ENCODE results near the gene SNRNP48. TPM values are rescaled to one million over a fixed set of nuclear protein-coding genes. Genes with fewer than 3 reads are reported as not detected.

Gene SNRNP48
- total RNA-seq, 3 donors from 2014 or later (not counting 1 experiment from before 2014, with no cell fraction given), result 12.3 to 17.0 (median 14.0) TPM

DNA sequence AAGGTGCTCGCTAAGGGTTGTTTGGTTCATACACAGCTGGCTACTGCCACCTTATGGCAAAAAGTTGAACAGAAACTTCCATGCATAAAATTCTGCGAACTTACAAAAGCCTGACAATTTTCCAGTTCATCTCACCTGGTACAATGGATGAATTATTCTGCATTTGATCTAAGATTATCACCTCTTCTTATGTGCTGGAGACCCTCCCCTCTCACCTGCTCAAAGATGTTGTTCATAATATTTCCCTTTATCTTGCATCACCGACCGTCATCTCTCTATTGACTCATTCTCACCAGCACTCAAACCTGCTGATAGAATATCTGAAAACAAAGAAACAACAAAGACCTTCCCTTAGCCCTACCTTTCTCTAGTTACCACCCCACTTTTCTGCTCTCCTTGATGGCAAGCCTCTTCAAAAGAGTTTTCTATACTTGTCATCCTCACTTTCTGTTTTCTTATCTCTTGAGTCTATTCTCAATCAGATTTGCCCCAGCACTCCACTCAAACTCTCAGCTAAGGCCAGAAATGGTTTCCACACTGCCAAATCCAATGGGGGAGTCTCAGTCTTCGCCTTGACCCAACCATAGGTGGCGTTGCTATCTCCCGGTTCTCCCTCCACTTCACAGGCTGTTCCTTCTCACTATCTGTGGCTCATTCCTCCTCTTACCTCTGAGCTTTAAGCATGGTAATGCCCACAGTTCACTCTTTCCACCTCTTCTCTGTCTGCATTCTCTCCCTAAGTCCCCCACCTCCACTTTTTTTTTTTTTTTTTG, 25.8 kb downstream of the SNRNP48 start:
- Mint-ChIP-seq H3K9me3 (no peaks in the 10 kb centered on the region), H3K27me3 (ENCODE audit: low read depth in 2 of 2) (no peaks in the 10 kb centered on the region), H3K36me3 (no peaks in the 10 kb centered on the region), H3K27ac (no peak overlapping the region), H3K4me3 (no peak overlapping the region), H3K4me1 (peaks cover 17 to 19% of the 10 kb centered on the region in 2 donors)
- WGBS (ENCODE audit: insufficient coverage), result 35% methylated on average over 7 of the region's 7 CpGs
- Histone ChIP-seq H3K9me3 (ENCODE audit: control insufficient read depth, insufficient read depth, low read length) (no peaks in the 10 kb centered on the region), H3K4me1 (ENCODE audit: control insufficient read depth, insufficient read depth, low read length) (peaks cover 6% of the 10 kb centered on the region), H3K36me3 (ENCODE audit: control insufficient read depth, insufficient read depth, low read length) (peaks cover 12% of the 10 kb centered on the region), H3K4me3 (ENCODE audit: low read length) (no peak overlapping the region), H3K27ac (ENCODE audit: low read length) (no peak overlapping the region), H3K27me3 (ENCODE audit: control insufficient read depth, insufficient read depth, low read length) (peaks cover 2% of the 10 kb centered on the region)
- TF ChIP-seq, protein P1, sequence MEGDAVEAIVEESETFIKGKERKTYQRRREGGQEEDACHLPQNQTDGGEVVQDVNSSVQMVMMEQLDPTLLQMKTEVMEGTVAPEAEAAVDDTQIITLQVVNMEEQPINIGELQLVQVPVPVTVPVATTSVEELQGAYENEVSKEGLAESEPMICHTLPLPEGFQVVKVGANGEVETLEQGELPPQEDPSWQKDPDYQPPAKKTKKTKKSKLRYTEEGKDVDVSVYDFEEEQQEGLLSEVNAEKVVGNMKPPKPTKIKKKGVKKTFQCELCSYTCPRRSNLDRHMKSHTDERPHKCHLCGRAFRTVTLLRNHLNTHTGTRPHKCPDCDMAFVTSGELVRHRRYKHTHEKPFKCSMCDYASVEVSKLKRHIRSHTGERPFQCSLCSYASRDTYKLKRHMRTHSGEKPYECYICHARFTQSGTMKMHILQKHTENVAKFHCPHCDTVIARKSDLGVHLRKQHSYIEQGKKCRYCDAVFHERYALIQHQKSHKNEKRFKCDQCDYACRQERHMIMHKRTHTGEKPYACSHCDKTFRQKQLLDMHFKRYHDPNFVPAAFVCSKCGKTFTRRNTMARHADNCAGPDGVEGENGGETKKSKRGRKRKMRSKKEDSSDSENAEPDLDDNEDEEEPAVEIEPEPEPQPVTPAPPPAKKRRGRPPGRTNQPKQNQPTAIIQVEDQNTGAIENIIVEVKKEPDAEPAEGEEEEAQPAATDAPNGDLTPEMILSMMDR (IDR thresholded peaks at IDR 0.05), result peak; percentile 76
- ATAC-seq (peak in 1 of 3 donors; percentile 57), DNase-seq (peak in 1 of 2 donors; percentile 71)
- intact Hi-C loops (cut with micrococcal nuclease), result loop anchor here (2.0 kb wide), 1 partner anchor 939 kb away; no protein-coding TSS in a partner anchor

DNA sequence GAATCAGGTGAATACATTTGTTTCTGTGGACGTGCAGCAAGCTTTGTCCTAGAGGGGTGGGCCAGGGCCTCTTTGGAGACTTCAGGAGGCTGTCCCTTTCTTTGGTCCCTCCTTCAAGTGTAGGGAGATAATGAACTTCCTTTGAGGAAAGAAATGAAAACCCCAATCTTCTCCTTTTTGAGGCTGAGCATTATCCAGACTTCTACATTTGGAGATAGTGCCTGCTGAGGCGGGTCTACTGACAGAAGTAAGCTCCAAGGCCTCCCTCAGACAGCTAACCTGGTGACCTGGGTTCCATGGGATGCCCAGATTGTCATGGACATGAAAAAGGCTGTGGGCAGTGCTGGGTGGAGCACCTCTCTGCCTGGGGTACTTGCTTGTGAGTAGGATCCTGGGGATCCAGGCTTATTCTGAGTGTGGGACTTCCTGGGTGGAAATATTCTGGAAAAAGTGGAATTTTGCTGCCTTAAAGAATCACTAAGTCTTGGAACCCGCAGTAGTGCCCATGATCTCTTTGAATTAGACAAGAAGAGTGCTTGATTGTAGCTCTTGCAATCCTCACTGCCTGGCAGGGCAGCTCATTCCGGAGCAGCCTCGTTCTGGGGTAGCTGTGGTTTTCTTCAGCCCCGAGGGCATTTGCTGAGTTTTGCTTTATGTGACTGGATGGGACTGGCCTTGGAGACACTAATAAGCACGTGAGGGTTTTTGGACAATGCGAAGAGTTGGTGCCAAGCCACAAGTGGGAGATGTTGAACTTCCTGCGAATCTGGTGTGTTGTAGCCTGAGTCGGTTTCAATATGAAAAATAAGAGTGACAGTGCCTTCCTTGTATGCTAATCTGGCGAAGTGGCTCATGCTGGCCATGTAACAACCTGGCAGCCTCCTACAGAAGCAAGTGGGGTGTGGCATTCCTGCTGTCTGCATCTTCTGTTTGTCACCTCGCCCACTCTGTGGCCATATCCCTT, 28.1 kb downstream of the SNRNP48 start:
- no peaks in the 10 kb centered on the region for H3K9me3 ChIP-seq (ENCODE audit: control insufficient read depth, insufficient read depth, low read length)
- WGBS (ENCODE audit: insufficient coverage), result 22% methylated on average over 12 of the region's 12 CpGs
- no peaks in the 10 kb centered on the region for H3K9me3 Mint-ChIP-seq
- peaks cover 6% of the 10 kb centered on the region for H3K4me1 ChIP-seq (ENCODE audit: control insufficient read depth, insufficient read depth, low read length)
- ATAC-seq, result peak; percentile 24 to 56 (median 52)
- H3K4me1 Mint-ChIP-seq, result peaks cover 17 to 19% of the 10 kb centered on the region in 2 donors
- no peaks in the 10 kb centered on the region for H3K27me3 Mint-ChIP-seq (ENCODE audit: low read depth in 2 of 2)
- peaks cover 2% of the 10 kb centered on the region for H3K27me3 ChIP-seq (ENCODE audit: control insufficient read depth, insufficient read depth, low read length)
- no peak overlapping the region for H3K4me3 ChIP-seq (ENCODE audit: low read length)
- no peaks in the 10 kb centered on the region for H3K36me3 Mint-ChIP-seq
- H3K27ac Mint-ChIP-seq, result peak overlapping the region in 1 of 2 donors; percentile 9
- peaks cover 2% of the 10 kb centered on the region for H3K36me3 ChIP-seq (ENCODE audit: control insufficient read depth, insufficient read depth, low read length)
- no peak overlapping the region for H3K4me3 Mint-ChIP-seq
- TF ChIP-seq, protein P1 (IDR thresholded peaks at IDR 0.05), result no peak
- intact Hi-C loops (cut with micrococcal nuclease), result no loop called here
- DNase-seq, result peak in 1 of 2 donors; percentile 9
- H3K27ac ChIP-seq (ENCODE audit: low read length), result no peak overlapping the region

- H3K4me1 ChIP-seq (ENCODE audit: control insufficient read depth, insufficient read depth, low read length), result peaks cover 6% of the 10 kb centered on the region
- no peak overlapping the region for H3K4me3 ChIP-seq (ENCODE audit: low read length)
- Mint-ChIP-seq H3K27me3 (ENCODE audit: low read depth in 2 of 2) (peaks cover 0 to 5% of the 10 kb centered on the region in 2 donors), H3K9me3 (no peaks in the 10 kb centered on the region), H3K27ac (no peak overlapping the region), H3K4me3 (no peak overlapping the region), H3K36me3 (no peaks in the 10 kb centered on the region), H3K4me1 (peaks cover 11 to 12% of the 10 kb centered on the region in 2 donors)
- no peaks in the 10 kb centered on the region for H3K9me3 ChIP-seq (ENCODE audit: control insufficient read depth, insufficient read depth, low read length)
- TF ChIP-seq, protein P1 (IDR thresholded peaks at IDR 0.05), result no peak
- no peak for ATAC-seq
- intact Hi-C loops (cut with micrococcal nuclease), result no loop called here
- WGBS (ENCODE audit: insufficient coverage), result 95% methylated on average over 5 of the region's 5 CpGs
- no peaks in the 10 kb centered on the region for H3K36me3 ChIP-seq (ENCODE audit: control insufficient read depth, insufficient read depth, low read length)
- no peak overlapping the region for H3K27ac ChIP-seq (ENCODE audit: low read length)
- H3K27me3 ChIP-seq (ENCODE audit: control insufficient read depth, insufficient read depth, low read length), result peaks cover 2% of the 10 kb centered on the region
- no peak for DNase-seq
These were observed 31.8 kb downstream of the SNRNP48 start for GRCh38 chr6:7621761-7622160.
